Thyroid gland (tissue), 4 donors: ENCODE measurements around the gene GLOD4. TPM values are rescaled to one million over a fixed set of nuclear protein-coding genes. Genes with fewer than 3 reads are reported as not detected.

Experiments
- DNase-seq, 2 donors: peaks; one replicate each; pipeline ENCODE4 v3.0.0-alpha.2; 2019
- H3K27ac ChIP-seq, 3 donors: fragments of 200-600 bp; sonication (generic); 1 replicate in 2 of 3; 2 replicates in 1 of 3; pipeline ENCODE4 v1.5.1; 2016 to 2019; ENCODE audit warnings: mild to moderate bottlenecking in 1 of 3, moderate library complexity in 1 of 3
- H3K27me3 ChIP-seq: fragments of 200-600 bp; sonication (generic); one replicate; pipeline ENCODE4 v1.5.1; 2019
- H3K36me3 ChIP-seq, 2 donors: fragments of 200-600 bp; sonication (generic); one replicate each; pipeline ENCODE4 v1.5.1; 2016 to 2019
- H3K4me1 ChIP-seq, 2 donors: fragments of 200-600 bp; sonication (generic); one replicate each; pipeline ENCODE4 v1.5.1; 2017 to 2019
- H3K4me3 ChIP-seq, 3 donors: fragments of 200-600 bp; sonication (generic); replicated peaks in 1 of 3; 1 replicate in 2 of 3; 2 replicates in 1 of 3; pipeline ENCODE4 v1.5.1; 2016; ENCODE audit warnings: mild to moderate bottlenecking in 1 of 3
- H3K9me3 ChIP-seq: fragments of 200-600 bp; sonication (generic); one replicate; pipeline ENCODE4 v1.5.1; 2017
- POLR2A ChIP-seq, 2 donors: fragments of 450-650 bp; IDR thresholded peaks; one replicate each; pipeline ENCODE4 v1.6.1; 2017; ENCODE audit warnings: antibody characterized with exemption in 2 of 2, mild to moderate bottlenecking in 2 of 2, moderate library complexity in 1 of 2
- WGBS, 2 donors: methylation state at CpG; one replicate each; pipeline ENCODE4 v1.1.5; 2017; 5-methylcytosine and 5-hydroxymethylcytosine counted together
- intact Hi-C: fragments of 100-400 bp; cut with DNase I; formaldehyde crosslinking; loops from one replicate; pipeline ENCODE4 v1.15.1; 2023
- total RNA-seq, 4 donors: library from RNA; depleted of rRNA; stranded (reverse); fragments of >200 nt; gene quantifications; one replicate each; pipeline ENCODE4 v1.2.3, GENCODE V29; 2016
- TF ChIP-seq, protein P1 (sequence below), 6 experiments: fragments of 200-600 bp in 3 of 6; fragments of 450-650 bp in 3 of 6; sonication (generic) in 3 of 6; IDR thresholded peaks; one replicate each; pipeline ENCODE4 v1.5.1; 2016 to 2019; ENCODE audit warnings: antibody characterized with exemption in 6 of 6, mild to moderate bottlenecking in 2 of 6, inconsistent platforms in 1 of 6, moderate library complexity in 1 of 6

The GLOD4 gene
- total RNA-seq, 4 donors from 2014 or later: 48.9 to 94.6 (median 60.5) TPM

GRCh38 chr17:728911-729310, 53.2 kb downstream of the GLOD4 start:
- no peak for TF ChIP-seq POLR2A (IDR thresholded peaks at IDR 0.05)
- TF ChIP-seq, protein P1, sequence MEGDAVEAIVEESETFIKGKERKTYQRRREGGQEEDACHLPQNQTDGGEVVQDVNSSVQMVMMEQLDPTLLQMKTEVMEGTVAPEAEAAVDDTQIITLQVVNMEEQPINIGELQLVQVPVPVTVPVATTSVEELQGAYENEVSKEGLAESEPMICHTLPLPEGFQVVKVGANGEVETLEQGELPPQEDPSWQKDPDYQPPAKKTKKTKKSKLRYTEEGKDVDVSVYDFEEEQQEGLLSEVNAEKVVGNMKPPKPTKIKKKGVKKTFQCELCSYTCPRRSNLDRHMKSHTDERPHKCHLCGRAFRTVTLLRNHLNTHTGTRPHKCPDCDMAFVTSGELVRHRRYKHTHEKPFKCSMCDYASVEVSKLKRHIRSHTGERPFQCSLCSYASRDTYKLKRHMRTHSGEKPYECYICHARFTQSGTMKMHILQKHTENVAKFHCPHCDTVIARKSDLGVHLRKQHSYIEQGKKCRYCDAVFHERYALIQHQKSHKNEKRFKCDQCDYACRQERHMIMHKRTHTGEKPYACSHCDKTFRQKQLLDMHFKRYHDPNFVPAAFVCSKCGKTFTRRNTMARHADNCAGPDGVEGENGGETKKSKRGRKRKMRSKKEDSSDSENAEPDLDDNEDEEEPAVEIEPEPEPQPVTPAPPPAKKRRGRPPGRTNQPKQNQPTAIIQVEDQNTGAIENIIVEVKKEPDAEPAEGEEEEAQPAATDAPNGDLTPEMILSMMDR (IDR thresholded peaks at IDR 0.05): no peak
- DNase-seq: no peak
- WGBS, 2 donors: 92 to 94% methylated on average over 5 of the region's 5 CpGs
- H3K27ac ChIP-seq: no peak overlapping the region
- no peaks in the 10 kb centered on the region for H3K27me3 ChIP-seq
- no peaks in the 10 kb centered on the region for H3K36me3 ChIP-seq
- no peaks in the 10 kb centered on the region for H3K9me3 ChIP-seq
- H3K4me1 ChIP-seq: peaks cover 8 to 15% of the 10 kb centered on the region in 2 donors
- H3K4me3 ChIP-seq: no peak overlapping the region
- intact Hi-C loops: no loop called here

- WGBS, 2 donors: 39 to 56% methylated on average over 17 to 20 of the region's 20 CpGs
- Histone ChIP-seq H3K9me3 (no peaks in the 10 kb centered on the region), H3K36me3 (no peaks in the 10 kb centered on the region), H3K4me3 (no peak overlapping the region), H3K4me1 (peaks cover 0 to 1% of the 10 kb centered on the region in 2 donors), H3K27ac (no peak overlapping the region), H3K27me3 (no peaks in the 10 kb centered on the region)
- intact Hi-C loops: no loop called here
- no peak for DNase-seq
- TF ChIP-seq, protein P1 (IDR thresholded peaks at IDR 0.05): no peak
- TF ChIP-seq POLR2A (IDR thresholded peaks at IDR 0.05): no peak
Measured at GRCh38 chr17:726271-726919, 55.7 kb downstream of the GLOD4 start.

- Histone ChIP-seq H3K27ac (no peak overlapping the region), H3K36me3 (no peaks in the 10 kb centered on the region), H3K4me3 (no peak overlapping the region), H3K9me3 (no peaks in the 10 kb centered on the region), H3K4me1 (no peaks in the 10 kb centered on the region), H3K27me3 (no peaks in the 10 kb centered on the region)
- WGBS, 2 donors: 69% methylated on average over 12 of the region's 12 CpGs
- DNase-seq: no peak
- intact Hi-C loops: no loop called here
- no peak for TF ChIP-seq POLR2A (IDR thresholded peaks at IDR 0.05)
- TF ChIP-seq, protein P1 (IDR thresholded peaks at IDR 0.05): no peak
Measured at GRCh38 chr17:725746-726145, 56.3 kb downstream of the GLOD4 start.

DNA sequence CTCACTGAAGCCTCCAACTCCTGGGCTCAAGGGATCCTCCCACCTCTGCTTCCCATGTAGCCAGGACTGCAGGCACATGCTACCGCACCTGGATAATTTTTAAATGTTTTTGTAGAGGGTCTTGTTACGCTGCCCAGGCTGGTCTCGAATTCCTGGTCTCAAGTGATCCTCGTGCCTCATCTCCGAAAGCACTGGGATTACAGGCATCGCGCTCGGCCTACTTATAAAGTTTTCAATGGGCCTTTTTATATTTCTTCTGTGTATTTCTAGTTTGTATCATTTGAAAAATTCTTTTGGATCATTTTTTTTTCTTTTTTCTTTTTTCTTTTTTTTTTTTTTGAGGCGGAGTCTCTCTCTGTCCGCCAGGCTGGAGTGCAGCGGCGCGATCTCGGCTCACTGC, 57.0 kb downstream of the GLOD4 start:
- intact Hi-C loops: no loop called here
- no peak overlapping the region for H3K4me3 ChIP-seq
- 93 to 95% methylated on average over 14 of the region's 14 CpGs for WGBS, 2 donors
- H3K9me3 ChIP-seq: no peaks in the 10 kb centered on the region
- no peaks in the 10 kb centered on the region for H3K4me1 ChIP-seq
- no peaks in the 10 kb centered on the region for H3K27me3 ChIP-seq
- DNase-seq: no peak
- TF ChIP-seq, protein P1 (IDR thresholded peaks at IDR 0.05): no peak
- TF ChIP-seq POLR2A (IDR thresholded peaks at IDR 0.05): no peak
- H3K27ac ChIP-seq: no peak overlapping the region
- no peaks in the 10 kb centered on the region for H3K36me3 ChIP-seq

DNA sequence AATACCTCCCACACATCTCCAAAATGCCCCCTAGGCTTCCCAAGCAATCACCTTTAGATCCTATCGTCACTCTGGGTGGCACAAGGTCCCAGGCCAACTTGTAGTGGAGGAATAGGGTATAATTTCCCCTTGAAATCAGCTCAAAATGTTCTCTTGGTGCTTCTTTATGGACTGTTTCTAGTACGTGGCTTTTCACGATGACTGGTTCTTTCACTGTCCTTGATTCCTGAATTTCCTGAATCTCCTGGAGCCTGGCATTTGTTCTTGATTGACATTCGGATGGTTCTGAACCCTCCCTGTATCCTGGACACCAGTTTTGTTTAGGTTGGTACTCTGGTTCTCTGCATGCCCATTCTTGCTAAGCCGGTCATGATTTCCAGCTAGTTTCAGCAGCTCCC, 60.5 kb downstream of the GLOD4 start:
- H3K27me3 ChIP-seq: no peaks in the 10 kb centered on the region
- WGBS, 2 donors: 84 to 85% methylated on average over 5 of the region's 5 CpGs
- H3K9me3 ChIP-seq: no peaks in the 10 kb centered on the region
- no peak overlapping the region for H3K4me3 ChIP-seq
- TF ChIP-seq, protein P1 (IDR thresholded peaks at IDR 0.05): no peak
- no peak for TF ChIP-seq POLR2A (IDR thresholded peaks at IDR 0.05)
- H3K36me3 ChIP-seq: no peaks in the 10 kb centered on the region
- intact Hi-C loops: no loop called here
- no peak for DNase-seq
- no peak overlapping the region for H3K27ac ChIP-seq
- H3K4me1 ChIP-seq: peaks cover 0 to 10% of the 10 kb centered on the region in 2 donors
